Measurements from ENCODE around the gene PDGFD.

The PDGFD gene

GRCh38 chr11:104154296-104154695 is 9.7 kb downstream of the PDGFD start:
- Mint-ChIP-seq H3K4me1 (ENCODE audit: low read depth) (no peaks in the 10 kb centered on the region), H3K27me3 (no peaks in the 10 kb centered on the region), H3K27ac (no peak overlapping the region), H3K9me3 (no peaks in the 10 kb centered on the region), H3K36me3 (ENCODE audit: low read depth) (no peaks in the 10 kb centered on the region), H3K4me3 (no peak overlapping the region)
- DNase-seq: no peak

GRCh38 chr11:104152941-104153505 is 10.9 kb downstream of the PDGFD start:
- Mint-ChIP-seq H3K9me3 (no peaks in the 10 kb centered on the region), H3K27ac (no peak overlapping the region), H3K4me3 (no peak overlapping the region), H3K36me3 (ENCODE audit: low read depth) (no peaks in the 10 kb centered on the region), H3K27me3 (no peaks in the 10 kb centered on the region), H3K4me1 (ENCODE audit: low read depth) (no peaks in the 10 kb centered on the region)
- DNase-seq: no peak

GRCh38 chr11:104151404-104152204 is 12.3 kb downstream of the PDGFD start:
- DNase-seq: no peak
- Mint-ChIP-seq H3K27me3 (no peaks in the 10 kb centered on the region), H3K4me1 (ENCODE audit: low read depth) (no peaks in the 10 kb centered on the region), H3K36me3 (ENCODE audit: low read depth) (no peaks in the 10 kb centered on the region), H3K4me3 (no peak overlapping the region), H3K27ac (no peak overlapping the region), H3K9me3 (no peaks in the 10 kb centered on the region)

GRCh38 chr11:104148706-104149105 is 15.2 kb downstream of the PDGFD start:
- no peak for DNase-seq
- Mint-ChIP-seq H3K36me3 (ENCODE audit: low read depth) (no peaks in the 10 kb centered on the region), H3K4me1 (ENCODE audit: low read depth) (no peaks in the 10 kb centered on the region), H3K9me3 (no peaks in the 10 kb centered on the region), H3K4me3 (no peak overlapping the region), H3K27me3 (no peaks in the 10 kb centered on the region), H3K27ac (no peak overlapping the region)

- Mint-ChIP-seq H3K4me3 (no peak overlapping the region), H3K4me1 (ENCODE audit: low read depth) (no peaks in the 10 kb centered on the region), H3K27me3 (no peaks in the 10 kb centered on the region), H3K36me3 (ENCODE audit: low read depth) (no peaks in the 10 kb centered on the region), H3K27ac (no peak overlapping the region), H3K9me3 (no peaks in the 10 kb centered on the region)
- DNase-seq: no peak
These were observed 15.9 kb downstream of the PDGFD start for GRCh38 chr11:104148074-104148473.

- Mint-ChIP-seq H3K4me3 (no peak overlapping the region), H3K36me3 (ENCODE audit: low read depth) (no peaks in the 10 kb centered on the region), H3K4me1 (ENCODE audit: low read depth) (no peaks in the 10 kb centered on the region), H3K27me3 (no peaks in the 10 kb centered on the region), H3K27ac (no peak overlapping the region), H3K9me3 (no peaks in the 10 kb centered on the region)
- DNase-seq: no peak
These were observed 17.0 kb downstream of the PDGFD start for GRCh38 chr11:104146943-104147342.

- Mint-ChIP-seq H3K4me3 (no peak overlapping the region), H3K9me3 (no peaks in the 10 kb centered on the region), H3K27ac (no peak overlapping the region), H3K36me3 (ENCODE audit: low read depth) (no peaks in the 10 kb centered on the region), H3K4me1 (ENCODE audit: low read depth) (no peaks in the 10 kb centered on the region), H3K27me3 (no peaks in the 10 kb centered on the region)
- DNase-seq: no peak
These were observed 17.5 kb downstream of the PDGFD start for GRCh38 chr11:104146421-104146820.

- no peak for DNase-seq
- Mint-ChIP-seq H3K9me3 (no peaks in the 10 kb centered on the region), H3K27me3 (no peaks in the 10 kb centered on the region), H3K27ac (no peak overlapping the region), H3K4me1 (ENCODE audit: low read depth) (no peaks in the 10 kb centered on the region), H3K4me3 (no peak overlapping the region), H3K36me3 (ENCODE audit: low read depth) (no peaks in the 10 kb centered on the region)
These were observed 18.9 kb downstream of the PDGFD start for GRCh38 chr11:104145062-104145461.

GRCh38 chr11:104142698-104143097 is 21.2 kb downstream of the PDGFD start:
- H3K4me3 Mint-ChIP-seq: no peak overlapping the region
- no peak for DNase-seq
- H3K4me1 Mint-ChIP-seq (ENCODE audit: low read depth): no peaks in the 10 kb centered on the region
- H3K9me3 Mint-ChIP-seq: no peaks in the 10 kb centered on the region
- no peaks in the 10 kb centered on the region for H3K27me3 Mint-ChIP-seq
- no peaks in the 10 kb centered on the region for H3K36me3 Mint-ChIP-seq (ENCODE audit: low read depth)
- no peak overlapping the region for H3K27ac Mint-ChIP-seq

- Mint-ChIP-seq H3K4me3 (no peak overlapping the region), H3K27me3 (no peaks in the 10 kb centered on the region), H3K4me1 (ENCODE audit: low read depth) (no peaks in the 10 kb centered on the region), H3K9me3 (no peaks in the 10 kb centered on the region), H3K27ac (no peak overlapping the region), H3K36me3 (ENCODE audit: low read depth) (no peaks in the 10 kb centered on the region)
- DNase-seq: no peak
These were observed 27.1 kb downstream of the PDGFD start for GRCh38 chr11:104136861-104137260.

GRCh38 chr11:104134745-104135144 is 29.2 kb downstream of the PDGFD start:
- Mint-ChIP-seq H3K27me3 (no peaks in the 10 kb centered on the region), H3K27ac (no peak overlapping the region), H3K4me3 (no peak overlapping the region), H3K36me3 (ENCODE audit: low read depth) (no peaks in the 10 kb centered on the region), H3K9me3 (no peaks in the 10 kb centered on the region), H3K4me1 (ENCODE audit: low read depth) (no peaks in the 10 kb centered on the region)
- no peak for DNase-seq

- DNase-seq: no peak
- H3K4me3 Mint-ChIP-seq: no peak overlapping the region
- no peaks in the 10 kb centered on the region for H3K27me3 Mint-ChIP-seq
- no peaks in the 10 kb centered on the region for H3K9me3 Mint-ChIP-seq
- no peaks in the 10 kb centered on the region for H3K36me3 Mint-ChIP-seq (ENCODE audit: low read depth)
- H3K27ac Mint-ChIP-seq: no peak overlapping the region
- H3K4me1 Mint-ChIP-seq (ENCODE audit: low read depth): no peaks in the 10 kb centered on the region
These were observed 33.8 kb downstream of the PDGFD start for GRCh38 chr11:104130161-104130560.

- Mint-ChIP-seq H3K4me3 (no peak overlapping the region), H3K4me1 (ENCODE audit: low read depth) (no peaks in the 10 kb centered on the region), H3K36me3 (ENCODE audit: low read depth) (no peaks in the 10 kb centered on the region), H3K27me3 (no peaks in the 10 kb centered on the region), H3K27ac (no peak overlapping the region), H3K9me3 (no peaks in the 10 kb centered on the region)
- no peak for DNase-seq
These were observed 34.8 kb downstream of the PDGFD start for GRCh38 chr11:104129145-104129544.

GRCh38 chr11:104127828-104128227 is 36.1 kb downstream of the PDGFD start:
- H3K27ac Mint-ChIP-seq: no peak overlapping the region
- H3K27me3 Mint-ChIP-seq: no peaks in the 10 kb centered on the region
- H3K4me1 Mint-ChIP-seq (ENCODE audit: low read depth): no peaks in the 10 kb centered on the region
- H3K4me3 Mint-ChIP-seq: no peak overlapping the region
- no peak for DNase-seq
- no peaks in the 10 kb centered on the region for H3K36me3 Mint-ChIP-seq (ENCODE audit: low read depth)
- H3K9me3 Mint-ChIP-seq: no peaks in the 10 kb centered on the region

- H3K9me3 Mint-ChIP-seq: no peaks in the 10 kb centered on the region
- H3K4me1 Mint-ChIP-seq (ENCODE audit: low read depth): no peaks in the 10 kb centered on the region
- H3K36me3 Mint-ChIP-seq (ENCODE audit: low read depth): no peaks in the 10 kb centered on the region
- no peak overlapping the region for H3K4me3 Mint-ChIP-seq
- DNase-seq: no peak
- no peak overlapping the region for H3K27ac Mint-ChIP-seq
- no peaks in the 10 kb centered on the region for H3K27me3 Mint-ChIP-seq
These were observed 37.5 kb downstream of the PDGFD start for GRCh38 chr11:104126464-104126863.

Data from activated T-cell treated with anti-CD3 and anti-CD28 coated beads, Interleukin-2, amount 50 U/mL, for 24 hours (primary cell).